Measurements from ENCODE around the gene YDJC.

GRCh38 chr22:21652547-21653545, 23.0 kb upstream of the YDJC start:
- TF ChIP-seq CTCF (conservative IDR thresholded peaks at IDR 0.05 in 1 of 2, IDR thresholded peaks at IDR 0.05 in 1 of 2; ENCODE audit: low read depth in 1 of 2, low read length in 2 of 2) (no peak), EZH2 (IDR thresholded peaks at IDR 0.05; ENCODE audit: low read length, missing control alignments) (no peak)

Data from fibroblast of lung (primary cell).